HepG2 (cell line): ENCODE measurements around the gene GYS1. TPM values are rescaled to one million over a fixed set of nuclear protein-coding genes. Genes with fewer than 3 reads are reported as not detected.
A peak's percentile ranks its signal among the peaks of the same experiment; 100 is the strongest.

ENCODE experiments used
- BORCS8-MEF2B ChIP-seq: sonication (generic); formaldehyde crosslinking; IDR thresholded peaks from 2 replicates; pipeline ENCODE4 v1.8.0; 2022; ENCODE audit warnings: mild to moderate bottlenecking, missing genetic modification reagents
- DR1 ChIP-seq: sonication (generic); formaldehyde crosslinking; IDR thresholded peaks from 2 replicates; pipeline ENCODE4 v1.8.0; 2021; ENCODE audit warnings: mild to moderate bottlenecking, missing genetic modification reagents, inconsistent platforms
- FOSL2 ChIP-seq: sonication (generic); formaldehyde crosslinking; IDR thresholded peaks from 2 replicates; pipeline ENCODE4 v1.4.0; 2020; ENCODE audit warnings: missing genetic modification reagents
- HNF4A ChIP-seq: sonication (generic); formaldehyde crosslinking; IDR thresholded peaks from 2 replicates; pipeline ENCODE4 v1.4.0; 2020; ENCODE audit warnings: missing genetic modification reagents
- KLF13 ChIP-seq: sonication (generic); formaldehyde crosslinking; IDR thresholded peaks from 2 replicates; pipeline ENCODE4 v1.4.0; 2020; ENCODE audit warnings: mild to moderate bottlenecking, missing genetic modification reagents
- NFYC ChIP-seq: IDR thresholded peaks from 2 replicates; pipeline ENCODE4 v1.6.1; 2016; ENCODE audit warnings: missing genetic modification reagents, missing compliant biosample characterization
- SP140L ChIP-seq: sonication (generic); formaldehyde crosslinking; IDR thresholded peaks from 2 replicates; pipeline ENCODE4 v1.4.0; 2020; ENCODE audit warnings: missing genetic modification reagents, borderline replicate concordance
- ZNF180 ChIP-seq: sonication (generic); formaldehyde crosslinking; IDR thresholded peaks from 2 replicates; pipeline ENCODE4 v1.4.0; 2020; ENCODE audit warnings: low read depth, missing genetic modification reagents, borderline replicate concordance
- ZNF280B ChIP-seq: sonication (generic); formaldehyde crosslinking; IDR thresholded peaks from 2 replicates; pipeline ENCODE4 v1.5.0; 2020; ENCODE audit warnings: missing genetic modification reagents, mild to moderate bottlenecking, borderline replicate concordance
- ZNF282 ChIP-seq: fragments of 450-650 bp; IDR thresholded peaks from 2 replicates; pipeline ENCODE4 v1.6.1; 2018; ENCODE audit not compliant: partially characterized antibody
- ZNF292 ChIP-seq: sonication (generic); formaldehyde crosslinking; IDR thresholded peaks from 2 replicates; pipeline ENCODE4 v1.8.1; 2022; ENCODE audit warnings: mild to moderate bottlenecking, low read depth, missing genetic modification reagents, borderline replicate concordance
- ZNF318 ChIP-seq: sonication (generic); formaldehyde crosslinking; IDR thresholded peaks from 2 replicates; pipeline ENCODE4 v1.4.0; 2020; ENCODE audit warnings: mild to moderate bottlenecking, missing genetic modification reagents
- ZNF513 ChIP-seq: sonication (generic); formaldehyde crosslinking; conservative IDR thresholded peaks from 2 replicates; pipeline ENCODE4 v1.5.0; 2020; ENCODE audit warnings: missing genetic modification reagents
- ZNF746 ChIP-seq: sonication (generic); formaldehyde crosslinking; IDR thresholded peaks from 2 replicates; pipeline ENCODE4 v1.8.0; 2022; ENCODE audit warnings: mild to moderate bottlenecking, missing genetic modification reagents
- polyA plus RNA-seq, 8 experiments: library from polyadenylated mRNA; depleted of rRNA in 3 of 8; stranded (reverse) in 7 of 8; unstranded in 1 of 8; fragments of >200 nt; fragmentation: Illumina TruSeq in 4 of 8; extraction: Trizol in 4 of 8; gene quantifications; 2 replicates each; pipeline versions ENCODE4 v1.2.1 to v1.2.3, GENCODE V29; 2011 to 2016; ENCODE audit warnings: low read depth in 4 of 8, missing spikeins in 1 of 8, mixed read lengths in 1 of 8; ENCODE audit not compliant: insufficient read depth in 1 of 8
- total RNA-seq, 5 experiments: library from RNA; depleted of rRNA; stranded (reverse); fragments of >200 nt; fragmentation: Illumina TruSeq; extraction: Trizol; gene quantifications; 2 replicates each; pipeline ENCODE4 v1.2.3, GENCODE V29; 2016; ENCODE audit warnings: low read depth in 1 of 5
- TF ChIP-seq, protein P1 (sequence below): sonication (generic); formaldehyde crosslinking; IDR thresholded peaks from 2 replicates; pipeline ENCODE4 v1.4.0; 2020; ENCODE audit warnings: missing genetic modification reagents

Gene GYS1
- total and polyA plus RNA-seq, 2 of the 13 experiments (the other 11 are each of a cell fraction or from before 2014, with no cell fraction given): 18.4 to 42.1 TPM

DNA sequence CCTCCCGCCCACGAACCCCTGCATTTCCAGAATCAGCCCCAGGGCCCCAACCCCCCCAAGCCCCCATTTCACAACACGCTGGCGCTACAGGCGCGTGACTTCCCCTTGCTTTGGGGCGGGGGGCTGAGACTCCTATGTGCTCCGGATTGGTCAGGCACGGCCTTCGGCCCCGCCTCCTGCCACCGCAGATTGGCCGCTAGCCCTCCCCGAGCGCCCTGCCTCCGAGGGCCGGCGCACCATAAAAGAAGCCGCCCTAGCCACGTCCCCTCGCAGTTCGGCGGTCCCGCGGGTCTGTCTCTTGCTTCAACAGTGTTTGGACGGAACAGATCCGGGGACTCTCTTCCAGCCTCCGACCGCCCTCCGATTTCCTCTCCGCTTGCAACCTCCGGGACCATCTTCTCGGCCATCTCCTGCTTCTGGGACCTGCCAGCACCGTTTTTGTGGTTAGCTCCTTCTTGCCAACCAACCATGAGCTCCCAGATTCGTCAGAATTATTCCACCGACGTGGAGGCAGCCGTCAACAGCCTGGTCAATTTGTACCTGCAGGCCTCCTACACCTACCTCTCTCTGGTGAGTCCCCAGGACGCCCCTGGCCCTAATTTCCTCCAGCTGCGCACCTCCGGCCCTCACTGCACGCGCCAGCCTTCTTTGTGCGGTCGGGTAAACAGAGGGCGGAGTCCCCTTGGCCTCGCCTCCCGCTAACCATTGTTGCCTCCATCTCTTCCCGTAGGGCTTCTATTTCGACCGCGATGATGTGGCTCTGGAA lies 27.9 kb downstream of the GYS1 start, which contains the start of gene FTL (continued):
- TF ChIP-seq, protein P1, sequence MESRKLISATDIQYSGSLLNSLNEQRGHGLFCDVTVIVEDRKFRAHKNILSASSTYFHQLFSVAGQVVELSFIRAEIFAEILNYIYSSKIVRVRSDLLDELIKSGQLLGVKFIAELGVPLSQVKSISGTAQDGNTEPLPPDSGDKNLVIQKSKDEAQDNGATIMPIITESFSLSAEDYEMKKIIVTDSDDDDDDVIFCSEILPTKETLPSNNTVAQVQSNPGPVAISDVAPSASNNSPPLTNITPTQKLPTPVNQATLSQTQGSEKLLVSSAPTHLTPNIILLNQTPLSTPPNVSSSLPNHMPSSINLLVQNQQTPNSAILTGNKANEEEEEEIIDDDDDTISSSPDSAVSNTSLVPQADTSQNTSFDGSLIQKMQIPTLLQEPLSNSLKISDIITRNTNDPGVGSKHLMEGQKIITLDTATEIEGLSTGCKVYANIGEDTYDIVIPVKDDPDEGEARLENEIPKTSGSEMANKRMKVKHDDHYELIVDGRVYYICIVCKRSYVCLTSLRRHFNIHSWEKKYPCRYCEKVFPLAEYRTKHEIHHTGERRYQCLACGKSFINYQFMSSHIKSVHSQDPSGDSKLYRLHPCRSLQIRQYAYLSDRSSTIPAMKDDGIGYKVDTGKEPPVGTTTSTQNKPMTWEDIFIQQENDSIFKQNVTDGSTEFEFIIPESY (CRISPR knock-in tag): no peak
- TF ChIP-seq ZNF280B (CRISPR knock-in tag) (peak; percentile 82; the same call in 1 of the 2 replicates), FOSL2 (peak; percentile 52), KLF13 (CRISPR knock-in tag) (0 out of 2 replicates have a peak, but pooled peaks have one; percentile 63), BORCS8-MEF2B (peak; percentile 82; the same call in 1 of the 2 replicates), ZNF282 (no peak), ZNF513 (CRISPR knock-in tag) (peak; percentile 98), ZNF318 (CRISPR knock-in tag) (peak; percentile 84), SP140L (CRISPR knock-in tag) (no peak), HNF4A (CRISPR knock-in tag) (0 out of 2 replicates have a peak, but pooled peaks have one; percentile 18), NFYC (CRISPR knock-in tag) (peak; percentile 87), ZNF746 (CRISPR knock-in tag) (peak; percentile 65; the same call in 1 of the 2 replicates), DR1 (peak; percentile 98), ZNF292 (CRISPR knock-in tag) (no peak), ZNF180 (CRISPR knock-in tag) (peak; percentile 91; the same call in 1 of the 2 replicates)
